HG03432 (cell line): ENCODE results near the gene PKN1.
"Not testable (repeated sequence)": the region's sequence is repeated elsewhere in the genome, so short reads cannot be mapped to it uniquely, and the experiment has no call there.

Source experiments
- ATAC-seq: cut with Tn5 transposase; IDR thresholded peaks from one replicate; pipeline ENCODE4 v1.9.1; 2021; ENCODE audit warnings: mild to moderate bottlenecking, moderate library complexity; ENCODE audit not compliant: unreplicated experiment

Gene PKN1

DNA sequence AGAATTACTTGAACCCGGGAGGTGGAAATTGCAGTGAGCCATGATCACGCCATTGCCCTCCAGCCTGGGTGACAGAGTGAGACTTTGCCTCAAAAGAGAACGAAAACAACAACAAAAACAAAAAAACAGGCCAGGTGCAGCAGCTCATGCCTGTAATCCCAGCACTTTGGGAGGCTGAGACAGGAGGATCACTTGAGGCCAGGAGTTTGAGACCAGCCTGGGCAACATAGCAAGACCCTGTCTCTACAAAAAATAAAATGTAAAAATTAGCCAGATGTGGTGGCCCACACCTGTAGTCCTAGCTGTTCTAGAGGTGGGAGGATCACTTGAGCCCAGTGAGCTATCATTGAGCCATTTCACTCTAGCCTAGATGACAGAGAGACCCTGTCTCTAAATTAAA, 19.2 kb downstream of the PKN1 start:
- not testable (repeated sequence) for ATAC-seq

DNA sequence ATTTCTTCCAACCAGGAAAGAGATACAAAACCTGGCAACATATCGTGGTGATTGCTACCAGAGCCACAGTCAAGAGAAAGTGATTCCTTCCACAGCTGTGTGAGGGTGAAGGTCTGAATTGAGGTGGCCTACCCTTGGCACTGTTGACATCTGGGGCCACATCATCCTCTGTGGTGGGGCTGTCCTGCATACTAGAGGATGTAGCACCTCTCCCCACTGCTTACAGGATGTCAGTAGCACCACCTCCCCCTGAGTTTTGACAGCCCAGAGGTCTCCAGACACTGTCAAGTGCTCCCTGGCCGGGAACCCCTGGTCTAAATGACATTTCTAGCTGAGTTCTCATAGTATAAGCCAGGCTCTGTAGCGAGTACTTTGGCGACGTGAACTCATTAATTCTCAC, 26.6 kb downstream of the PKN1 start:
- no peak for ATAC-seq

- ATAC-seq = no peak
These were observed 27.8 kb downstream of the PKN1 start for GRCh38 chr19:14460935-14461334.

DNA sequence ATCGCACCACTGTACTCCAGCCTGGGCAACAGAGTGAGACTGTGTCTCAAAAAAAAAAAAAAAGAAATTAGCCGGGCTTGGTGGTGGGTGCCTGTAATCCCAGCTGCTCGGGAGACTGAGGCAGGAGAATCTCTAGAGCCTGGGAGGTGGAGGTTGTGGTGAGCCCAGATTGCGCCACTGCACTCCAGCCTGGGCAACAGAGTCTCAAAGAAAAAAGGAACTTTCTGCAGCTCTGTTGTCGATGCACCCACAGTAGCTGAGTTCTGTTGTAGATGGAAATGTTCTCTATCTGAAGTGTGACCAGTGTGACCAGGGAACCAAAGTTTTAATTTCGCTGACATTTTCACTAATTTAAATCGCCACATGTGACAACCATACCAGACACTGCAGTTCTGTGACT, 29.3 kb downstream of the PKN1 start:
- not testable (repeated sequence) for ATAC-seq

DNA sequence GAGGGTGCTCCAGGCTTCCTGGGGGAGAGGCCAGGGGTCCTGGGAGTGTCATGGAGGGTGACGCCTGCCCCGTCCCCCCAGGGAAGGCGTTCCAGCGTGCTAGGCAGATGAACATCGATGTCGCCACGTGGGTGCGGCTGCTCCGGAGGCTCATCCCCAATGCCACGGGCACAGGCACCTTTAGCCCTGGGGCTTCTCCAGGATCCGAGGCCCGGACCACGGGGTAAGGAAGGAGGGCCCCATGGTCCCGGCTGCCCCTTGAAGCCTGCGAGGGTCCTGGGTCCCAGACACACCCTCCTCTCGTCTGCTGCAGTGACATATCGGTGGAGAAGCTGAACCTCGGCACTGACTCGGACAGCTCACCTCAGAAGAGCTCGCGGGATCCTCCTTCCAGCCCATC, 30.6 kb downstream of the PKN1 start:
- ATAC-seq = no peak

DNA sequence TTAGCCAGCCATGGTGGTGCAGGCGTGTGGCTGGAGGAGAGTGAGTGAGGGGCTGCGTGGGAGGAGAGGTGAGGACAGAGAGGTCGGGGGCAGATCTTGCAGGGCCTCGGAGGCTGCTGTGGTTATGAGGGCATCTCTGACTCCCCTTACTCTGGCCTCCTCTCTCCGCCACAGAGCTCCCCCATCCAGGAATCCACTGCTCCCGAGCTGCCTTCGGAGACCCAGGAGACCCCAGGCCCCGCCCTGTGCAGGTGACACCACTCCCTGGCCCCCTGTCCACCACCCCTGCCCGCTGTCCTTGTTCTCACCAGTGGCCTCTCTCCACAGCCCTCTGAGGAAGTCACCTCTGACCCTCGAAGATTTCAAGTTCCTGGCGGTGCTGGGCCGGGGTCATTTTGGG, 34.3 kb downstream of the PKN1 start:
- no peak for ATAC-seq

- ATAC-seq = no peak
These were observed 34.7 kb downstream of the PKN1 start for GRCh38 chr19:14467816-14468215.

GRCh38 chr19:14470031-14470876, 37.1 kb downstream of the PKN1 start:
- no peak for ATAC-seq

GRCh38 chr19:14471436-14472187, 38.5 kb downstream of the PKN1 start:
- ATAC-seq = no peak

DNA sequence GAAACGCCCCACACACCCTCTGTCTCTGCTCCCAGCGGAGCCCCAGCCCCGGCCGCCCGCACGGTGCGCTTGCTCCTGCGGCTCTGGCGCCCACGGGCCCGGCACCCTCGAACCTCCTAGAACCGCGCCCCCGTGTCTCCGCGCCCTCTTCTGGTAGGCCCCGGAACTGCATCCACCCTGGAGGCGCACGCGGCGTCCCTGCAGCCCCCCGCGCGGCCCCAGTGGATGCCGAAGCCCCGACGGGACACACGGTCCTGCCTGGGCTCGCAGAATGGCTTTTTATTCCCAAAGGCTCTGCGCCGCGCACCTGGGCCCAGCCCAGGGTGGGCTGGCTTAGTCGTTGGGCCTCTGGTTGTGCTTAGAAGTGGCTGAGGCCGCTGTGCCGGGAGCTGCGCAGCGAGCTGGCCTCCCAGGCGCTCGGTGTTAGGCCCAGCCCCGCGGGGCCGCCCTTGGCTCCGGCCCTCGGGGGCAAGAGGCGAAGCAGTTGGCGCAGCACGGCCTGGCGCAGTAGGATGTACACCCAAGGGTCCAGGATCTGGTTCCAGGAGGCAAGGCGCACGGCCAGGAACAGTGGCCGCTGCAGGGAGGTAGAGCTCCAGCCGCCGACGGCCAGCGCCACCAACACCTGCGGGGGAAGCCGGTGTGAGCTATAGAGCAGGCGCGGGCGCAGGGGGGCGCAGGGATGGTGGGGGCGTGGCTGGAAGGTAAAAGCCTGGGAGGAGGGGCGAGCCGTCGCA, 39.3 kb downstream of the PKN1 start:
- no peak for ATAC-seq

GRCh38 chr19:14473073-14473977, 40.2 kb downstream of the PKN1 start:
- no peak for ATAC-seq

- no peak for ATAC-seq
These were observed 41.0 kb downstream of the PKN1 start for GRCh38 chr19:14473978-14474578.

DNA sequence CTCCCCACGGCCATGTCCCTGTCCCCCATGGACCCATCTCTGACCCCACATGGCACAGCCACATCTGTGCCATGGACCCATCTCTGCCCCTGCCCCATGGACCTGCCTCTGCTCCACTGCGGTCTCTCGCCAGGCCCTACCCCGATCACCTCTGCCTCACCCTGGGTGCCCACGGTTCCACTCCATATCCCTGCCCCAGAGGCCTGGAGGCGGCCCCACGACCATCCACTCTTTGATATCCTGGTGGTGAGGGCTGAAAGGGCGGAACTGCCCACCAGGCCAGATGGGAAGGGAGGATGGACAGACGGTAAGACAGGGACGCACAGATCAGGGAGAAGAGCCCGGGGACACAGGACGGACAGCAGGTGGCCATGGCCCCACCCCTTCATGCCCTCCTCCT, 41.7 kb downstream of the PKN1 start:
- ATAC-seq = no peak

GRCh38 chr19:14475251-14476073, 42.4 kb downstream of the PKN1 start, which contains the start of gene PTGER1:
Gene PTGER1 (minus strand): TSS chr19:14475354. CDS start chr19:14474320, 1,034 bp downstream.
- ATAC-seq = no peak

GRCh38 chr19:14476327-14476672, 43.2 kb downstream of the PKN1 start:
- no peak for ATAC-seq

DNA sequence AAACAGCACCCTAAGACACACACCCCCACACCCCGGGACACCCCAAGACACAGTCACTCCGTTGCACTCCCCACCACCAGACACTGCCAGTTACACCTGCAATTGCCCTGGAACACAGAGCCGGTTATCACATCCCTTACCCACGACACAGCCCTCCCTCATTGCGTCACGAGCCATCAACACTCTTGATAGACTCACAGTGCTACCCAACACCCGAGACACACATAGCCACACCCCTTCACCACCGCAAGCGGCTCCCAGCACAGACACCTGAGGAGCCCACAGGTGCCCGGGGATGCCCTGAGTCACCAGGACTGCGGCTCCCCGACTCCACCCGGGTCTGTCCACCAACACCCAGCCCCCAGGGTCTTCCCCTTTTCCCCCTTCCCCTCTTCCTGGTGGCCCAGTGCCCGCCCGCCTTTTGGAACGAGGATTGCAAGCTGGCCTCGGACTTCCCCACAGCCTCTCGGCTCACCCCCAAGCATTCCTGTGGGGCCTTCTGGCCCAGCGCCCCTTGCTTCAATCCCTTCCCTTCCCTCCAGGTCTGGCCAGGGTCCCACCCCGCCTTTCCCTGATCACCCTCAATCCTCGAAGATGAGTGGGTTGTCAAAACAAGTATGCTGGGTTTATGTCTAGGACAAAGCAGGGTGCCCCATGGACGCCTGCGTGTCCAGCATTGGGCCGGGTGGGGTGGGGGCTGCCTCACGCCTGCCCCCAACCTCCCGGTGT, 43.7 kb downstream of the PKN1 start:
- ATAC-seq = no peak

GRCh38 chr19:14477418-14478112, 44.5 kb downstream of the PKN1 start:
- ATAC-seq = no peak

GRCh38 chr19:14478113-14478545, 45.0 kb downstream of the PKN1 start:
- ATAC-seq = no peak
